ENCODE measurements around the gene RAF1. TPM values are rescaled to one million over a fixed set of nuclear protein-coding genes. Genes with fewer than 3 reads are reported as not detected.
A peak's percentile ranks its signal among the peaks of the same experiment; 100 is the strongest.

Gene RAF1
- total and polyA plus RNA-seq, 2 of the 13 experiments (the other 11 are each of a cell fraction or from before 2014, with no cell fraction given), result 72.2 to 91.4 TPM

GRCh38 chr3:12670365-12671119, 6.6 kb upstream of the RAF1 start (continued):
- TF ChIP-seq, protein P1, sequence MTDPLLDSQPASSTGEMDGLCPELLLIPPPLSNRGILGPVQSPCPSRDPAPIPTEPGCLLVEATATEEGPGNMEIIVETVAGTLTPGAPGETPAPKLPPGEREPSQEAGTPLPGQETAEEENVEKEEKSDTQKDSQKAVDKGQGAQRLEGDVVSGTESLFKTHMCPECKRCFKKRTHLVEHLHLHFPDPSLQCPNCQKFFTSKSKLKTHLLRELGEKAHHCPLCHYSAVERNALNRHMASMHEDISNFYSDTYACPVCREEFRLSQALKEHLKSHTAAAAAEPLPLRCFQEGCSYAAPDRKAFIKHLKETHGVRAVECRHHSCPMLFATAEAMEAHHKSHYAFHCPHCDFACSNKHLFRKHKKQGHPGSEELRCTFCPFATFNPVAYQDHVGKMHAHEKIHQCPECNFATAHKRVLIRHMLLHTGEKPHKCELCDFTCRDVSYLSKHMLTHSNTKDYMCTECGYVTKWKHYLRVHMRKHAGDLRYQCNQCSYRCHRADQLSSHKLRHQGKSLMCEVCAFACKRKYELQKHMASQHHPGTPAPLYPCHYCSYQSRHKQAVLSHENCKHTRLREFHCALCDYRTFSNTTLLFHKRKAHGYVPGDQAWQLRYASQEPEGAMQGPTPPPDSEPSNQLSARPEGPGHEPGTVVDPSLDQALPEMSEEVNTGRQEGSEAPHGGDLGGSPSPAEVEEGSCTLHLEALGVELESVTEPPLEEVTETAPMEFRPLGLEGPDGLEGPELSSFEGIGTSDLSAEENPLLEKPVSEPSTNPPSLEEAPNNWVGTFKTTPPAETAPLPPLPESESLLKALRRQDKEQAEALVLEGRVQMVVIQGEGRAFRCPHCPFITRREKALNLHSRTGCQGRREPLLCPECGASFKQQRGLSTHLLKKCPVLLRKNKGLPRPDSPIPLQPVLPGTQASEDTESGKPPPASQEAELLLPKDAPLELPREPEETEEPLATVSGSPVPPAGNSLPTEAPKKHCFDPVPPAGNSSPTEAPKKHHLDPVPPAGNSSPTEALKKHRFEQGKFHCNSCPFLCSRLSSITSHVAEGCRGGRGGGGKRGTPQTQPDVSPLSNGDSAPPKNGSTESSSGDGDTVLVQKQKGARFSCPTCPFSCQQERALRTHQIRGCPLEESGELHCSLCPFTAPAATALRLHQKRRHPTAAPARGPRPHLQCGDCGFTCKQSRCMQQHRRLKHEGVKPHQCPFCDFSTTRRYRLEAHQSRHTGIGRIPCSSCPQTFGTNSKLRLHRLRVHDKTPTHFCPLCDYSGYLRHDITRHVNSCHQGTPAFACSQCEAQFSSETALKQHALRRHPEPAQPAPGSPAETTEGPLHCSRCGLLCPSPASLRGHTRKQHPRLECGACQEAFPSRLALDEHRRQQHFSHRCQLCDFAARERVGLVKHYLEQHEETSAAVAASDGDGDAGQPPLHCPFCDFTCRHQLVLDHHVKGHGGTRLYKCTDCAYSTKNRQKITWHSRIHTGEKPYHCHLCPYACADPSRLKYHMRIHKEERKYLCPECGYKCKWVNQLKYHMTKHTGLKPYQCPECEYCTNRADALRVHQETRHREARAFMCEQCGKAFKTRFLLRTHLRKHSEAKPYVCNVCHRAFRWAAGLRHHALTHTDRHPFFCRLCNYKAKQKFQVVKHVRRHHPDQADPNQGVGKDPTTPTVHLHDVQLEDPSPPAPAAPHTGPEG (CRISPR knock-in tag; IDR thresholded peaks at IDR 0.05), result no peak
- TF ChIP-seq MTF2 (CRISPR knock-in tag; IDR thresholded peaks at IDR 0.05; ENCODE audit: borderline replicate concordance) (no peak), REST (IDR thresholded peaks at IDR 0.05; ENCODE audit: borderline replicate concordance in 1 of 2, low read depth in 1 of 2, low read length in 2 of 2) (no peak), KDM1A (CRISPR knock-in tag; IDR thresholded peaks at IDR 0.05) (no peak), MAFK (conservative IDR thresholded peaks at IDR 0.05 in 1 of 2, IDR thresholded peaks at IDR 0.05 in 1 of 2; ENCODE audit: low read length in 2 of 2) (no peak), ARNT2 (CRISPR knock-in tag; IDR thresholded peaks at IDR 0.05; ENCODE audit: low read depth) (no peak), ZNF563 (CRISPR knock-in tag; IDR thresholded peaks at IDR 0.05) (no peak), ZBTB20 (CRISPR knock-in tag; IDR thresholded peaks at IDR 0.05; ENCODE audit: borderline replicate concordance, low read depth) (no peak), GTF2F1 (IDR thresholded peaks at IDR 0.05; ENCODE audit: low read length) (no peak), ZNF274 (CRISPR knock-in tag; IDR thresholded peaks at IDR 0.05) (no peak), ZSCAN21 (CRISPR knock-in tag; IDR thresholded peaks at IDR 0.05; ENCODE audit: borderline replicate concordance) (peak; percentile 50; the same call in 1 of the 2 replicates), NFE2 (CRISPR knock-in tag; IDR thresholded peaks at IDR 0.05) (no peak), MEIS2 (CRISPR knock-in tag; IDR thresholded peaks at IDR 0.05) (no peak), MED1 (CRISPR knock-in tag; IDR thresholded peaks at IDR 0.05) (no peak), ZNF136 (CRISPR knock-in tag; IDR thresholded peaks at IDR 0.05; ENCODE audit: low read depth) (no peak), ZNF101 (CRISPR knock-in tag; IDR thresholded peaks at IDR 0.05; ENCODE audit: borderline replicate concordance, low read depth) (no peak), AGO1 (IDR thresholded peaks at IDR 0.05; ENCODE audit: low read depth, low read length, poor library complexity, severe bottlenecking) (no peak)
- TF ChIP-seq, protein P2, sequence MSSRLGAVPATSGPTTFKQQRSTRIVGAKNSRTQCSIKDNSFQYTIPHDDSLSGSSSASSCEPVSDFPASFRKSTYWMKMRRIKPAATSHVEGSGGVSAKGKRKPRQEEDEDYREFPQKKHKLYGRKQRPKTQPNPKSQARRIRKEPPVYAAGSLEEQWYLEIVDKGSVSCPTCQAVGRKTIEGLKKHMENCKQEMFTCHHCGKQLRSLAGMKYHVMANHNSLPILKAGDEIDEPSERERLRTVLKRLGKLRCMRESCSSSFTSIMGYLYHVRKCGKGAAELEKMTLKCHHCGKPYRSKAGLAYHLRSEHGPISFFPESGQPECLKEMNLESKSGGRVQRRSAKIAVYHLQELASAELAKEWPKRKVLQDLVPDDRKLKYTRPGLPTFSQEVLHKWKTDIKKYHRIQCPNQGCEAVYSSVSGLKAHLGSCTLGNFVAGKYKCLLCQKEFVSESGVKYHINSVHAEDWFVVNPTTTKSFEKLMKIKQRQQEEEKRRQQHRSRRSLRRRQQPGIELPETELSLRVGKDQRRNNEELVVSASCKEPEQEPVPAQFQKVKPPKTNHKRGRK (CRISPR knock-in tag; IDR thresholded peaks at IDR 0.05), result no peak
